HTERT RPE-1 (cell line): ENCODE measurements around the gene SCGB3A1.

ENCODE experiments used
- in situ Hi-C: fragments of 300-500 bp; cut with MboI; formaldehyde crosslinking; loops from 4 replicates; pipeline ENCODE4 v1.14.3; 2020; ENCODE audit warnings: low sequenced_read_pairs

The SCGB3A1 gene

DNA sequence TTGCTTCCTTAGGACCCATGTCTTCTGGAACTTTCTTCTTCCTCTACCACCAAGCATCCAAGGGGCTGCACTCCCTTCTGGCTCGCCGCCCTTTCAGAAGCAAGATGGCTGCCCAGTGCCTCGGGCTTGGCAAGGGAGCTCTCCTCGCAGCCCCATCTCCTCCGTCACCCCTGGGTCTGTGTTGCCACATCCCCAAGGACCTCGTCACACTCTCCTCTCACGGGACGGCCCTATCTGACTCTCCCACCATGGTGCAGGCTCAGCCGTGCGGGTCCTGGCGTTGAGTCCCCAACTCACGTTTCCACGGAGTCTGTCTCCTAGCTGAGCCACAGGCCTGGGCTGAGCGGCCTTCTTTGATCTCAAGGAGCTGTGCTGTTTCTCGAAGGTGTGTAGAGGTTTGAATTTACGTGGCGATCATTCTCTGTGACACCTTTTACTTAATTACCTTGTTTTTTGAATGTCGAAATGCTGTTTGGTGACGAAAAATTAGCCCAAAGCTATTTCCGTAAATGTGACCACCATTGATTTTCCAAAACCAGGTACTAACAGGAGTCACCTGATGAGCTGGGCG is 15.0 kb upstream of the SCGB3A1 start:
- in situ Hi-C loops: no loop called here

DNA sequence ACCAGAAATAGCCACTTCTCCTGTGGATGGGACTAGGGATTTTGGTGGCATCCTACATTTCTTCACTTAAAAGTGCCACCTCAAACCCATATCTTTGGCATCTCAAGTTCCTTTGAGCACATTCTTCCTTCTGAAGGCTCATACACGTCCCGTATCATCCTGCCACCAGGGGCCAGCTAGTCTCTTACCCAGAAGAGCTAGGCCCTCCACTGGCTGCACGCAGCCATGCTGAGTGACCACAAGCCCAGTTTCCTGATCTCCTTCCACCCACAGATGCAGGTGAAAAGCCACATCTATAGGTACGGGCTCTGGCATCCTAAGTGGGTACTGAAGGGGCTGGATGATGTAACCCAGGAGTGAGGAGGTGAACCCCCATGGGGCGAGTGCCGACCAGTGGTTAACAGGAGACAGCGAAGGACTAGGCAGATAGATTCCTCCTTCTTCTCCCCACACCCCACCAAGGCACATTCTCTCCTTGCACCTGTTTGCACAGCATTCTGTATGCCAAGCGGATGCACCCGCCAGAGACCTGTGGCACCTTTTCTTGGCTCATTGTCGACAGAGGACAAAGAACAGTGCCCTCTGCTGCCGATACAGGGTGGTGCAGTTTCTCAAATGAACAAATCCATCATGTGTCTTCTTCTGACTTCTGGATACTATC is 14.4 kb upstream of the SCGB3A1 start:
- in situ Hi-C loops: no loop called here

DNA sequence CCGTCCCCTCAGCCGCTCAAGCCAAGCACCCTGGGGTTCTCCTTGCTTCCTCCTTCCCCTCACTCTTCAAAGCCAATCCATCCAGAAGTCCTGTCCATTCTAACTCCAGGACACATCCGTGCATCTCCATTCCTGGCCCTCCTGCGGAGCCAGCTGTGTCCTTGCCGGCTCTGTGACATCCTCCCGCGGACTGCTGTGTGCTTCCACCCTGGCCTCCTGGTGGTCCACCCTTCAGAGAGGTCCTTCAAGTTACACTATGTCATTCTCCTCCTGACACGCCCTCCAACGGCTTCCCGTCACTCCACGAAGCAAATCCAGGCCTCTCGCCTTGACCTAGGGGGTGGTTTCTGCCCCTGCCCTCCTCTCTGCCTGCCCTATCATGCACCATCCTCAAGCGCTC is 13.0 kb upstream of the SCGB3A1 start:
- in situ Hi-C loops: no loop called here

DNA sequence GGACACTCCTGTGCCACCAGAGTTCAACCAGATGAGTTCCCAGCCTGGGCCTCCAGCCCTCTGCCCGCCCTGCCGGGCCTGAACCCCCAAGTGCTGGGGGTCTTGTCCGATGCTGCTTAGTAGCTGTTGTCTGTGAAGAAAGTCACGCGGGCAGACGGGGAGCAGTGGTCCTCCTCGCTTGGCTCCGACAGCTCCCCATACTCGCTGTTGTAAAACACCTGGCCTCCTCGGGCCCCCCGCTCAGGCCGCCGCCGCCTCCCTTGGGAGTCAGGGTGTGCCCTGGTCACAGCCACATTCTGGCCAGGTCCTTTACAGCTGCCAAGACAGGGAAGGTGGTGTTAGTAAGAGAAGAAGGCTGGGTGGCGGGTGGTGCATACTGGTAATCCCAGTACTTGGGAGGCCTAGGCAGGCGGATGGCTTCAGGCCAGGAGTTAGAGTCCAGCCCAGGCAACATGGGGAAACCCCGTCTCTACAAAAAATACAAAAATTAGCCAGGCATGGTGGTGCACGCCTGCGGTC is 11.8 kb upstream of the SCGB3A1 start:
- in situ Hi-C loops: no loop called here

DNA sequence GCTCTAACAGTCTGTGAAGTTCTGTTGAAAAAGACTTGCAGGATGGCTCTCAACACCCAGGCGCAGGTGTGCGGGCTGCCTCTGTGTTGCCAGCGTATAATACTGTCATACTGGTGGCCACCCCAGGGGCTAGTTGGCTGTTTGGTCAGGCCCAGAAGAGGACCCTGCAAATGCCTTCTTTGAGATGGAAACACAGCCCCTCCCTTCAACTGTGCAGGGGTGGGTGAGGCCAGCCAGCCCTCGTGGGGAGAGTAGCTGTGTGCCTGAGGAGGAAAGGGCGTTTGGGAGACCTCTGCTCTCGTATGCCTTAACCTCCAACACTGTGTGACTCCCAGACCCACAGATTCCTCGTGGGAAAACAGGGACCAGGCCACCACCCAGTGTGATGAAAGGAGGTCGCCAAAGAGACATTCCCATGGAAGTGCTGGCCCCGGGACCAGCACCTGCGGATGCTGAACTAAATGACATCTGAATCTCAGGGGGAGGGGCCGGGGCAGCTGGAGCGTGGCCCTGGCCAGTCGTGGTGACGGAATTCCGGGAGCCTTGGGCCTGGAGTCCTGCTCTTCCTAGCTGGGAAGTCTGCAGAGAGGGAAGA is 11.3 kb upstream of the SCGB3A1 start:
- in situ Hi-C loops: no loop called here

DNA sequence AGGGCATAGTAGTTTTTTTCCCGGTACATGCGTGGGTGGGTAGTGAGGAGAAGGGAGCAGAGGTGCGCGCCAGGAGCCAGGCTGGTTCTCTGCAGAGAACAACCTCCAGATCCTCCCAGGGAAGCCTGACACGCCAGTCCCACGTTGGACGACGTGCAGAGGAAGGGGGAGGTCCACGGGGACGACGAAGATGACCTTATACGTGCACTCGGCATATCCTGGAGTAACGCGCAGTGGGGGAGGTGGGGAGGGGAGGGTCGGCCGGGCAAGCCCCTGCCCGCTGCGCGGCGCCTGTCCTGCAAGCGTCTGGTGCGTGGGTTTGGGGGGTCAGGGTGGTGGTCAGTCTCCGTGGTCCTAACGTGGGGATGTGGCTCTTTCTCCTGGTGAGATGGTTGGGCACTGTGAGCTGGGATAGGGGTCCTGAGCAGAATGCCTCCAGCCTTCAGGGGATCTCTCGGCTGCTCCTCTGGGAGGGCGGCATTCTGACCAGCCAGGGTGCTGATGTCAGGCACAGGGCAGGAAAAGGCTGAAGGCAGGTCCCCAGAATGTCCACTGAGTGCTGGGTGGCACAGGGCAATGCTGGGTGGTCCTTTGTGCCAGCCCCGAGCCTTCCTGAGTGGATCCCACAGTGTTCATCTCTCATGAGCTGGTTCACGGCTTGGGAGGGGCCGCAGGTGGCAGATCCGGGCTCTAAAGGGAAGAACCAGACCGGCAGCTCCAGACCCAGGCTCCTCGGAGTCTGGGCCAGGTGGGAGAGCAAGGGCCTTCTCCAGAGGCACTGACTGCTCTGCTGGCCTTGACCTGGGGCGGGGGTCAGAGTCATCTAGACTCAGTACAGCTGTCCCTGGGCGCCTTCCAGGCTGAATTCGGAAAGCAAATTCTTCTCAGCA is 10.5 kb upstream of the SCGB3A1 start:
- in situ Hi-C loops: no loop called here

DNA sequence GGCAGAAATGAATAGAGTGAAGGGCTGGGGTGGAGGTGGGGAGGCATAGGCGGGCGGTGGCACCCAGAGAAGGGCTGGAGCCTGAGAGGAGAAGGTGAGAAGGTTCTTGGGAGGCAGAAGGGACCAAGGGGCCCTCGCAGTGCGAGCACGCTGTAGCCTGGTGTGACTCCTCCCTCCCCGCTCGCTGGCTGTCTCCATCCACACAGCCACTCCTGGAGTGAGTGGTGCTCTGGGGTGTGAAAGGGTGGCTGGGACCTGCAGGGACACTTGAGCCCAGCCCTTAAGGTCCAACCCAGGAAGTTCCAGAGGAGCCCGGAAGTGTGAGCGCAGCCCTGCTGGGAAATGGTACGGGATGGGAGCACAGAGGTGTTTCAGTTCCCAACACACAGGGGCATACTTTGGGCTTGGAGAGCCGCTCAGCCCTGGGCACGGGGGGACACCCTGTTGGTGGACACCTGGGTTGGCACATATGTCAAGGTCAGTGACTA is 9.3 kb upstream of the SCGB3A1 start:
- in situ Hi-C loops: no loop called here

DNA sequence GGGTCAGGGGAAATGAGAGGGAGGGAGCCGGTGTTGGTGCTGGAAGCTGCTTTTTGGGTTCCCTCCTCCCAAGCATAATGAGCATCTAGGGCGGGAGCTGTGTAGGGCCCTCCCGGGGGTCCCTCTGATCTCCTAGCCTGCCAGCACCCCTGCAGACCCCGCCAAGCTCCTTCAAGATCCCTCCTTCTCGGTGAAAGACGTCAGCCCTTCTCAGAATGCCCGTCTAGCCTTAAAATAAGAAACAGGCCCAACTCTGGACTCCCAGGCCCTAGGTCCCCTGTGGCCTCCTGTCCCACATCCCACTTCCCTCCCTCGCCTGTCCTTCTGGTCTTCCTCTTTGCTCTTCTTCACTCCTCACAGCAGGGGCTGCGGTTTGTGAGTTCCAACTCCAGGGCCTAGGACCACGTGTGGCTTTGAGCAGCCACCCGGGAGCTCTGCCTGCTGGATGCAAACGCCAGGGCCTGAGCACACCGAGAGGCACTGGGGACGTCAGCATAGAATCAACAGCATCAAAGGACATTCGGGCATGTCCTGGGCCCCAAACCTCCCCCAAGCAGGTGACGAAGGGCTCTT is 8.8 kb upstream of the SCGB3A1 start:
- in situ Hi-C loops: no loop called here

DNA sequence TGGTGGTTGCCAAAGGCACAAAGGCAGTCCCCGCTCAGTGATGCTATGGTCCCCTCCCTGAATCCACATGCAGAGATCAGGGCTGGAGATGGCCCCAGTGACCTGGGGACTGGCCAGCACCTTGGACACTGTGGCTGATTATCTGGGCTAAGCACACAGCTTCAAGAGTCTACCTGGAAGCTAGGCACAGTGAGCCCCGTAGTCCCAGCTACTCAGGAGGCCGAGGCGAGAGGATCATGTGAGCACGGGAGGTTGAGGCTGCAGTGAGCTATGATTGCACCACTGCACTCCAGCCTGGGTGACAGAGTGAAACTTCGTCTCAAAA is 8.3 kb upstream of the SCGB3A1 start:
- in situ Hi-C loops: no loop called here

DNA sequence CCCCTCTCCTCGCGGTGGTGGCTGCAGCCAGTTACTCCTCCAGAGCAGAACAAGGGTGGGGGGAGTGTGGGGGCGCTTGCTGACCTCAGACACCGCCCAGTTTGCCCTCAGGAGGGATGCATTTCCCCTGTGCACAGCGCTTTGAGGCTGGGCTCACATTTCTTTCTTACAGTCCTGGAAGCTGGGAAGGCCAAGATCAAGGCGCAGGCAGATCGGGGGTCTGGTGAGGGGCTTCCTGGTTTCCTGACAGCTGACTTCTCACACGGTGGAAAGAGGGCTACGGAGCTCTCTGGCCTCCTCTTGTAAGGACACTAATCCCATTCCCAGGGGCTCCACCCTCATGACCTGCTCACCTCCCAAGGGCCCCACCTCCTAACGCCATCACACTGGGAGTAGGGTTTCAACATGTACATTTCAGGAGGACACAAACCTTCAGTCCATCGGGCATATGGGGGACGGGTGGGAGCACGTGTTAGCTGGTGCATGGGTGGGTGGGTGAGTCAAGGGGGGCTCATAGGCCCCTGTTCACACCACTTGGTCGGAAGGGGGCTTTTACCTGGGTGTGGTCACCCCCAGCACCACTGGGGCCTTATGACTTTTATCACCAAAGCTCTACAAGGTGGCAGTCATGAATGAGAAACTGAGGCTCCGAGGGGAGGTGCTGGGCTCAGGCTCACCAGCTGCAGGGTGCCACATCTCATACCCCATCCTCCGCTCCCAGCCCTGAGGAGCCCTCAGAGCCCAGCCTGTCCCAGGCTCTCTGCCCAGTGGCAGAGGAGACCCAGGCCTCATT is 7.7 kb upstream of the SCGB3A1 start:
- in situ Hi-C loops: no loop called here

DNA sequence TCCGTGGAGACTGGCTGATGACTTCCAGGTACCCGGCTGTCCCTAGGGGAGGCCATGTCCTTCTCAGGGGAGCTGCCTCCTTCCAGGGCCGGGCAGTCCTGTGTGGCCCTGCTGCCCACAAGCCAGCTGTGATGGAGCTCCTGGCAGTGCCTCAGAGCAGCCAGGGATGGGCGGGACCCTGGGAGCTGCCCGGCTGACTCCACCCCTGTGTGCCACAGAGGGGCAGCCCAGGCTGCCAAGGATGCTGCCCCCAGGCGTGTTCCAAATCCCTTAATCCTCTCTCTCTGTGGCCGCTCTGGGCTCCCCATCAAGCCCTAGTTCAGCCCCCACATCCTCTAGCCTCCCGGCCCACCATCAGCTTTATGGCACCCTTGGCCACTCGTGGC is 7.0 kb upstream of the SCGB3A1 start:
- in situ Hi-C loops: no loop called here

DNA sequence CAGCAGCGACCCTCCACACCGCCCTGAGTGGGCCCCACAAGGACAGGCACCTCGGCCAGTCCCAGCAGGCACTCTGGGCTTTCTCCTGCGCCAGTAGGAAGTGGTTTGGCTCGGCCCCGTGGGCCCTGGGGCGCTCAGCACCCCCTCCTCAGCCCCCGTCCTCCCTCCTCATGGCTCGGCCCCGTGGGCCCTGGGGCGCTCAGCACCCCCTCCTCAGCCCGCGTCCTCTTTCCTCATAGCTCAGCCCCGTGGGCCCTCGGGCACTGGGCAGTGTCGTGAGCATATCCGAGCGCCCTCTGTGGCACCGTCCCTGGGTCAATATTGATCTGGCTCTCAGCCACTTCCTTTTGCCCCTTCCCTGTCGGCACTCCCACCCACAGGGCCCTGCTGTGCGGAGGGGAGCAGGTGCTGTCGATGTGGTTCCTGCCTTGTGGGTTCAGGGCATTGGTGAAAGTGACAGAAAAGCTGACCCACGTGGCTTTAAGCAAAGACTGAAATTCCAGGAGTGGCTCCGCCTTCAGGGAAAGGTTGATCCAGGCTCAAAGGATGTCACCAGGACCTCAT is 5.5 kb upstream of the SCGB3A1 start:
- in situ Hi-C loops: no loop called here

DNA sequence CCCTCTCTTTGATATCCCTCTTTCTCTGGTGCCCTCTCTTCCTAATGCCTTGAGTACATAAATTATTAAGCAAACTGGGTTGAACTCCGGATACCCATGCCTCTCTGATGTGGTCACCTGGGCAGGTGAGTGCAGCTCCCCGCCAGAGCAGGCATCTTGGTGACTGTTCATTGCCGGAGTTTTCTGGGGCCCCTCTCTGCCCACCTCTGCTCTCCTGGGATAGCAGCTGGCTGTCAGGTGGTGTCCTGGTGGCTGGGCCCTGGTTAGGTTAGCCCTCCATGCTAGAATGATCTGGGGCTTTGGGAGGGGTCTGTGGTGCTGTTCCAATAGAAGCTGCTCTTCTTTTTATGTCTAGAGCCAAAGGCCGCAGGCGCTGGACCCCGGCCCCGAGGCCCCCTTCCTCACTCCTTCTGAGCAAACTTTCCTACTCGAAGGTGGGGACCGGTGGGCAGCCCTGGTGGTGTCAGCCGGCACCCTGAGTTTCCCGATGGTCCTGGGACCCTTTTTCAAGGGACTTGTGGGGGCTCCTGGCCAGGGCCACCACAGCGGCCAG is 4.9 kb upstream of the SCGB3A1 start:
- in situ Hi-C loops: no loop called here

DNA sequence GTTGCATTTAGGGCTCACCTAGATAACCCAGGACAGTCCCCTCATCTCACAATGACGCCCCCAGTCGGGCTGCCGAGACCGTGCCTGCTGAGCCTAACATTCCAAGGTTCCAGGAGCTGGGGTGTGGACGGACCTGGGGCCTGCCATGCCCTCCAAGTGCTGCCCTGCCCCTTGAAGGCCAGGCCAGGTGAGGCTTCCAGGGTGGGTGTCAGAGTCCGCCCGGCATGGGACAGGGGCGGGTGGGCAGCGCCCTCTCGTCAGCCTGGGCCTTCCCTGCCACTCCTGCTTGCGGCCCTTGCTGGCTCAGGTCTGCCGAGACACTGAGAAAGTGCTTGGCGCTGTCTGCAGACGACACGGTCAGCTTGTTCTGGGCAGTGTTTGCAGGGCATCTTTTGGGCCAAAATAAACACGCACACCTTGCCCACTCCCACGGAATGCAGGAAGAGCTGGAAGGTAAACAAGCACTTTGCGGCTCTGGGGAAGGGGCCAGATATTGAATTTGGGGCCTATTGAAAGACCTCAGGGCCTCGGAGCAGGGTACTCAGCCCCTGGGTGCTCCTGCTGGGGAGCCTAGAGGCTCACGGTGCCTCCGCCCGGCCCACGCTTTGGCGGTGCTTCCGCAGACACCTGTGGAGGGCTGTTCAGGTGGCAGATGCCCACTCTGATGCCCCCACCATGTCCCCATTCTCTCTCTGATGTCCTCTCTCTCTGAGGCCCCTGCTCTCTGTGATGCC is 4.2 kb upstream of the SCGB3A1 start:
- in situ Hi-C loops: no loop called here

DNA sequence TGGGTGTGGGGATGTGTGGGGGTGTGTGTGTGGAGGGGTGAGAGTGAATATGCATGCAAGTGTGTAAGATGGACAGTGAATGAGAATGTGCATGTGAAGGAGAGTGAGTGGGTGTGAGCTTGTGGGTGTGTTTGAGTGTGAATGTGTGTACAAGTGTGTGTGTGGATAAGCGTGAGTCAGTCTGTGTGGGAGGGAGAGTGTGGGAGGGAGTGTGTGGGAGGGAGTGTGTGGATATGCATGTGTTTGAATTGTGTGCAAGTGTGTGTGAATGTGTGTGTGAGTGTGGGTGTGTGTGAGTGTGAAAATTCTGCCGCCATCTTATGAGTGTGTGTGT is 3.7 kb upstream of the SCGB3A1 start:
- in situ Hi-C loops: no loop called here

DNA sequence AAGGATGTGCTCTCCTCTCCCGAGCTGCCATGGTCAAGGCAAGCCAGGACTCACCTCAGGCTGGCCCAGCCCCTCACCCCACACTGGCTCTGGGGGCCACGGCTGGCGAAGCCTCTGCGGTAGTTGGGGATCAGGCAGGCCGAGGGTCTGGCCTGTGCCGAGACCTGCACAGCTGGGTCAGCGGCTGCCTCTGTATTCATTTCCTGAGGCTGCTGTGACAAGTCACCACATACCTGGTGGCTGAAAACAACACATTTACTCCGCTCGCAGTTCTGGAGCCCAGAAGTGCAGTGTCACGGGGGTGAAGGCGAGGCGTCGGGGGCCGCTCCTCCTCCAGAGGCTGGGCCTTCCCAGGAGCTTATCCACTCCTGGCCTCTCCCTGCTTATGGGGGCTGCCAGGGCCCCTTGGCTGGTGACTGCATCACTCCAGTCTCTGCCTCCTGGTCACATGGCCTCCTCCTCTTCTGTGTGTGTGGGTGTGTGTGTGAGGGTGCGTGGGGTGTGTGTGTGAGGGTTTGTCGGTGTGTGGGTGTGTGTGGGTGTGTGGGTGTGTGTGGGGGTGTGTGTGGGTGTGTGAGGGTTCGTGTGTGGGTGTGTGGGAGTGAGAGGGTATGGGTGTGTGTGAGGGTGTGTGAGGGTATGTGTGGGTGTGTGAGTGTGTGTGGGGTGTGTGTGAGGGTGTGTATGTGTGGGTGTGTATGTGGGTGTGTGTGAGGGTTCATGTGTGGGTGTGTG is 3.2 kb upstream of the SCGB3A1 start:
- in situ Hi-C loops: no loop called here

DNA sequence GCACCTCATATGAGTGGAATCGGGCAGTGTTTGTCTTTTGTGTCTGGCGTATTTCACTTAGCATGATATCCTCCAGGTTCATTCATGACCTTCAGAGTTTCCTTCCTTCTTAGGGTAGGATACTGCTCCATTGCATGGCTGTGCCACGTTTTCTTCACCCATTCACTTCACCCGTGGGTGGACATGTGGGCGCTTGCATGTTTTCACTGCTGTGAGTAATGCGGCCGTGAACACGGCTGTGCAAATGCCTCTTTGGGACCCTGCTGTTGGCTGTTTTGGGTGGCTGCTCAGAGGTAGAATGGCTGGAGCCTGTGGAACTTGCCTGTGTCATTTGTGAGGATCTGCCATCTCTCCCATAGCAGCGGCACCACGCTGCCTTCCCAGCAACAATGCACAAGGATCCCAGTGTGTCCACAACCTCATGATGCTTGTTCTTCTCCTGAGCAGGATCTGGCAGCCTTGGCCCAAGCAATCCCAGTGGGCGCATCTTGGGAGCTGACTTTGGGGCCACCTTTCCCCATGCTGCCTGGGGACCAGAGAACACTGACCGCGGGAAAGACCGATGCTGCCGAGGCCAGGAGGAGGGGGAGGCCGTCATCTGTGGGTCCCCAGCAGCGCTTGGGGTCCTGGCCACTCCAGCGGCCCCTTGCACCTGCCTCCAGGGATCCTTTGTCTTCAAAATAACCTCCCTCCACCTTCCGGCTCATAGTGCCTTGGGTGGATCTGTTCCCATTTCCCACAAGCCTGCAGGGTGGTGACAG is 2.3 kb upstream of the SCGB3A1 start:
- in situ Hi-C loops: no loop called here

DNA sequence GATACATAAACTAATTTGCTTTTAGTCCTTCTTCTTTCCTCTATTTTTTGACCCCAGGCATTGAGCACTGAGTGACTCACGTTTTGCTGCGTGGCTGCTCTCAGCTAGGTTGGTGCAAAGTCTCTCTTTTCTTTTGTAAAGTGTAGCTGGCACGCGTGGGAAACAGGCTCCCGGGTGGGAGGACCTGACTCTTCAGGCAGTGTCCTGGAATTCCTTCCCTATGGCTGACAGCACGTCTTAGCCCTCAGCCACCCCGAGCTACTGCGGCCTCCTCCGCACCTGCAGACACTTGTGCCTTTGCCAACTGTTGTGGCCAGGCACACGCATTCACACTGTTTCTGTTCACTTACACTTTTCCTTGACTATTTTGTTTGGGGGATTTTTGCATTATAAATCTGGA is 877 bp upstream of the SCGB3A1 start:
- in situ Hi-C loops: no loop called here
